ENCODE results near the gene QRFP. TPM values are rescaled to one million over a fixed set of nuclear protein-coding genes. Genes with fewer than 3 reads are reported as not detected.

Gene QRFP
- polyA plus RNA-seq, 1 of the 3 experiments (the other 2 are of a cell fraction) = not detected

DNA sequence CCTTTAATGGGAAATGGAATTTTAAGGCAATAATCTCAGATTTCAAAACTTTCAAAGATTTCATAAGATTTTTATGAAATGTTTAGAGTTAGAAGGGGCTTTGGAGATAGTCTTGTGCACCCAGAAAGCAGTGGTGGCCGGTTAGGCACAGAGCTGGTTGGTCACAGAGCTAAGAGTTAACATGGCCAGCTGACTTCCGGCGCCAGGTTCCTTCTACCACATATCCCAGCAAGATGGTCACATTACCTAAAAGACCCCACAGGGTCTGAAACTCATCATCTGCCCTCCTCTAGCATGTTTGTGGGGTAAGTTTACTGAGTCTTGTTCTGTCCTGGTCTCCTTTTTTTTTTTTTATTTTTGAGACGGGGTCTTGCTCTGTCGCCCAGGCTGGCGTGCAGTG, 19.3 kb downstream of the QRFP start:
- H3K9ac ChIP-seq = no peak overlapping the region
- no peak overlapping the region for H3K4me3 ChIP-seq (ENCODE audit: low read depth in 2 of 2, low read length in 1 of 2)
- 94% methylated on average over 6 of the region's 6 CpGs for WGBS (ENCODE audit: low lambda C conversion rate)
- no peaks in the 10 kb centered on the region for H3K27me3 ChIP-seq (ENCODE audit: insufficient read depth)
- H3K27ac ChIP-seq (ENCODE audit: low read depth in 2 of 2, low read length in 1 of 2) = no peak overlapping the region
- no peak for TF ChIP-seq NRF1 (IDR thresholded peaks at IDR 0.05; ENCODE audit: low read depth, low read length)
- no peak for TF ChIP-seq CHD2 (IDR thresholded peaks at IDR 0.05; ENCODE audit: low read length, partially characterized antibody)
- no peak for TF ChIP-seq TCF12 (IDR thresholded peaks at IDR 0.05)
- TF ChIP-seq SIN3A (IDR thresholded peaks at IDR 0.05; ENCODE audit: borderline replicate concordance, low read depth, low read length) = no peak
- no peak for TF ChIP-seq NFIC (IDR thresholded peaks at IDR 0.05; ENCODE audit: borderline replicate concordance)
- peaks cover 77 to 86% of the 10 kb centered on the region in 2 experiments for H3K36me3 ChIP-seq (replicated peaks in 1 of 2; ENCODE audit: control insufficient read depth in 1 of 2, insufficient read depth in 2 of 2, low read length in 1 of 2)
- H3K9me2 ChIP-seq = no peaks in the 10 kb centered on the region
- H3K4me1 ChIP-seq (ENCODE audit: control insufficient read depth in 1 of 2, insufficient read depth in 2 of 2, low read depth in 1 of 2, low read length in 1 of 2) = no peaks in the 10 kb centered on the region
- ChIA-PET CTCF (interaction anchor here (0.9 to 2.2 kb wide), 4 partner anchors 7 to 163 kb away, joined by 3 to 8 read pairs (median 4); no protein-coding TSS in a partner anchor), POLR2A (no interaction called here)
- no peak for DNase-seq
- H2AFZ ChIP-seq (ENCODE audit: low read depth) = no peak overlapping the region
- peaks cover 28% of the 10 kb centered on the region; the same call in 1 of the 2 replicates for H4K20me1 ChIP-seq (ENCODE audit: insufficient read depth)
- peaks cover 3% of the 10 kb centered on the region for H3F3A ChIP-seq (replicated peaks; ENCODE audit: insufficient read depth)
- H3K4me2 ChIP-seq = no peak overlapping the region
- peaks cover 39% of the 10 kb centered on the region; the same call in 1 of the 2 replicates for H3K79me2 ChIP-seq (ENCODE audit: insufficient read depth)
- no peaks in the 10 kb centered on the region for H3K9me3 ChIP-seq

DNA sequence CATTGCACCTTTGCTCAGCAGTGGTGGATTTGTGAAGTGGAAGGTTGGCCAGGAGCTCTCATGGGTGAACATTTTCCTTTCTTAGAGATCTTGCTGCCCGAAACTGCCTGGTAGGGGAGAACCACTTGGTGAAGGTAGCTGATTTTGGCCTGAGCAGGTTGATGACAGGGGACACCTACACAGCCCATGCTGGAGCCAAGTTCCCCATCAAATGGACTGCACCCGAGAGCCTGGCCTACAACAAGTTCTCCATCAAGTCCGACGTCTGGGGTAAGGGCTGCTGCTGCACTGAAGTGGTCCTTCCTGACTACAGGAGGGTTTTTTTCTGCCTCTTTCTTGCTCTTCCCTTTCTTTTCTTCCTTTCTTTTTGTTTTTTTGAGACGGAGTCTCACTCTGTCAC, 21.8 kb downstream of the QRFP start:
- peaks cover 76 to 81% of the 10 kb centered on the region in 2 experiments for H3K36me3 ChIP-seq (replicated peaks in 1 of 2; ENCODE audit: control insufficient read depth in 1 of 2, insufficient read depth in 2 of 2, low read length in 1 of 2)

More for the DNA sequence above, 21.8 kb downstream of the QRFP start:
- Histone ChIP-seq H2AFZ (ENCODE audit: low read depth) (no peak overlapping the region), H3K27me3 (ENCODE audit: insufficient read depth) (no peaks in the 10 kb centered on the region), H3K79me2 (ENCODE audit: insufficient read depth) (peaks cover 55% of the 10 kb centered on the region), H3K27ac (ENCODE audit: low read depth in 2 of 2, low read length in 1 of 2) (no peak overlapping the region), H3K4me2 (no peak overlapping the region), H4K20me1 (ENCODE audit: insufficient read depth) (peaks cover 53% of the 10 kb centered on the region), H3F3A (replicated peaks; ENCODE audit: insufficient read depth) (peaks cover 4% of the 10 kb centered on the region), H3K9me3 (no peaks in the 10 kb centered on the region), H3K9me2 (no peaks in the 10 kb centered on the region), H3K9ac (no peak overlapping the region), H3K4me1 (ENCODE audit: control insufficient read depth in 1 of 2, insufficient read depth in 2 of 2, low read depth in 1 of 2, low read length in 1 of 2) (no peaks in the 10 kb centered on the region; a peak in 2 of 4 replicates), H3K4me3 (ENCODE audit: low read depth in 2 of 2, low read length in 1 of 2) (no peak overlapping the region)
- CTCF ChIA-PET = interaction anchor here (0.9 kb wide), 1 partner anchor 14 kb away, joined by 3 read pairs; no protein-coding TSS in a partner anchor
- POLR2A ChIA-PET = no interaction called here
- DNase-seq = no peak
- WGBS (ENCODE audit: low lambda C conversion rate) = 96% methylated on average over 4 of the region's 5 CpGs
- TF ChIP-seq TCF12 (IDR thresholded peaks at IDR 0.05) (no peak), FOXJ3 (CRISPR knock-in tag; IDR thresholded peaks at IDR 0.05) (no peak), JUND (IDR thresholded peaks at IDR 0.05) (no peak), FOSL2 (IDR thresholded peaks at IDR 0.05; ENCODE audit: borderline replicate concordance, low read depth) (no peak), YY1 (IDR thresholded peaks at IDR 0.05; ENCODE audit: low read depth) (no peak), RXRA (IDR thresholded peaks at IDR 0.05; ENCODE audit: borderline replicate concordance, low read depth) (no peak), EZH2phosphoT487 (IDR thresholded peaks at IDR 0.05; ENCODE audit: borderline replicate concordance, low read depth) (no peak), POLR2AphosphoS5 (IDR thresholded peaks at IDR 0.05; ENCODE audit: low read depth, low read length) (no peak)
- TF ChIP-seq, protein P1, sequence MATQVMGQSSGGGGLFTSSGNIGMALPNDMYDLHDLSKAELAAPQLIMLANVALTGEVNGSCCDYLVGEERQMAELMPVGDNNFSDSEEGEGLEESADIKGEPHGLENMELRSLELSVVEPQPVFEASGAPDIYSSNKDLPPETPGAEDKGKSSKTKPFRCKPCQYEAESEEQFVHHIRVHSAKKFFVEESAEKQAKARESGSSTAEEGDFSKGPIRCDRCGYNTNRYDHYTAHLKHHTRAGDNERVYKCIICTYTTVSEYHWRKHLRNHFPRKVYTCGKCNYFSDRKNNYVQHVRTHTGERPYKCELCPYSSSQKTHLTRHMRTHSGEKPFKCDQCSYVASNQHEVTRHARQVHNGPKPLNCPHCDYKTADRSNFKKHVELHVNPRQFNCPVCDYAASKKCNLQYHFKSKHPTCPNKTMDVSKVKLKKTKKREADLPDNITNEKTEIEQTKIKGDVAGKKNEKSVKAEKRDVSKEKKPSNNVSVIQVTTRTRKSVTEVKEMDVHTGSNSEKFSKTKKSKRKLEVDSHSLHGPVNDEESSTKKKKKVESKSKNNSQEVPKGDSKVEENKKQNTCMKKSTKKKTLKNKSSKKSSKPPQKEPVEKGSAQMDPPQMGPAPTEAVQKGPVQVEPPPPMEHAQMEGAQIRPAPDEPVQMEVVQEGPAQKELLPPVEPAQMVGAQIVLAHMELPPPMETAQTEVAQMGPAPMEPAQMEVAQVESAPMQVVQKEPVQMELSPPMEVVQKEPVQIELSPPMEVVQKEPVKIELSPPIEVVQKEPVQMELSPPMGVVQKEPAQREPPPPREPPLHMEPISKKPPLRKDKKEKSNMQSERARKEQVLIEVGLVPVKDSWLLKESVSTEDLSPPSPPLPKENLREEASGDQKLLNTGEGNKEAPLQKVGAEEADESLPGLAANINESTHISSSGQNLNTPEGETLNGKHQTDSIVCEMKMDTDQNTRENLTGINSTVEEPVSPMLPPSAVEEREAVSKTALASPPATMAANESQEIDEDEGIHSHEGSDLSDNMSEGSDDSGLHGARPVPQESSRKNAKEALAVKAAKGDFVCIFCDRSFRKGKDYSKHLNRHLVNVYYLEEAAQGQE (IDR thresholded peaks at IDR 0.05; ENCODE audit: low read depth, low read length) = no peak
- TF ChIP-seq, protein P2, sequence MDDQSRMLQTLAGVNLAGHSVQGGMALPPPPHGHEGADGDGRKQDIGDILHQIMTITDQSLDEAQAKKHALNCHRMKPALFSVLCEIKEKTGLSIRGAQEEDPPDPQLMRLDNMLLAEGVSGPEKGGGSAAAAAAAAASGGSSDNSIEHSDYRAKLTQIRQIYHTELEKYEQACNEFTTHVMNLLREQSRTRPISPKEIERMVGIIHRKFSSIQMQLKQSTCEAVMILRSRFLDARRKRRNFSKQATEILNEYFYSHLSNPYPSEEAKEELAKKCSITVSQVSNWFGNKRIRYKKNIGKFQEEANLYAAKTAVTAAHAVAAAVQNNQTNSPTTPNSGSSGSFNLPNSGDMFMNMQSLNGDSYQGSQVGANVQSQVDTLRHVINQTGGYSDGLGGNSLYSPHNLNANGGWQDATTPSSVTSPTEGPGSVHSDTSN (IDR thresholded peaks at IDR 0.05) = no peak
- TF ChIP-seq, protein P3, sequence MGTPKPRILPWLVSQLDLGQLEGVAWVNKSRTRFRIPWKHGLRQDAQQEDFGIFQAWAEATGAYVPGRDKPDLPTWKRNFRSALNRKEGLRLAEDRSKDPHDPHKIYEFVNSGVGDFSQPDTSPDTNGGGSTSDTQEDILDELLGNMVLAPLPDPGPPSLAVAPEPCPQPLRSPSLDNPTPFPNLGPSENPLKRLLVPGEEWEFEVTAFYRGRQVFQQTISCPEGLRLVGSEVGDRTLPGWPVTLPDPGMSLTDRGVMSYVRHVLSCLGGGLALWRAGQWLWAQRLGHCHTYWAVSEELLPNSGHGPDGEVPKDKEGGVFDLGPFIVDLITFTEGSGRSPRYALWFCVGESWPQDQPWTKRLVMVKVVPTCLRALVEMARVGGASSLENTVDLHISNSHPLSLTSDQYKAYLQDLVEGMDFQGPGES (IDR thresholded peaks at IDR 0.05; ENCODE audit: low read depth, low read length) = no peak
- TF ChIP-seq, protein P4, sequence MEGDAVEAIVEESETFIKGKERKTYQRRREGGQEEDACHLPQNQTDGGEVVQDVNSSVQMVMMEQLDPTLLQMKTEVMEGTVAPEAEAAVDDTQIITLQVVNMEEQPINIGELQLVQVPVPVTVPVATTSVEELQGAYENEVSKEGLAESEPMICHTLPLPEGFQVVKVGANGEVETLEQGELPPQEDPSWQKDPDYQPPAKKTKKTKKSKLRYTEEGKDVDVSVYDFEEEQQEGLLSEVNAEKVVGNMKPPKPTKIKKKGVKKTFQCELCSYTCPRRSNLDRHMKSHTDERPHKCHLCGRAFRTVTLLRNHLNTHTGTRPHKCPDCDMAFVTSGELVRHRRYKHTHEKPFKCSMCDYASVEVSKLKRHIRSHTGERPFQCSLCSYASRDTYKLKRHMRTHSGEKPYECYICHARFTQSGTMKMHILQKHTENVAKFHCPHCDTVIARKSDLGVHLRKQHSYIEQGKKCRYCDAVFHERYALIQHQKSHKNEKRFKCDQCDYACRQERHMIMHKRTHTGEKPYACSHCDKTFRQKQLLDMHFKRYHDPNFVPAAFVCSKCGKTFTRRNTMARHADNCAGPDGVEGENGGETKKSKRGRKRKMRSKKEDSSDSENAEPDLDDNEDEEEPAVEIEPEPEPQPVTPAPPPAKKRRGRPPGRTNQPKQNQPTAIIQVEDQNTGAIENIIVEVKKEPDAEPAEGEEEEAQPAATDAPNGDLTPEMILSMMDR (IDR thresholded peaks at IDR 0.05) = no peak
- TF ChIP-seq, protein P5, sequence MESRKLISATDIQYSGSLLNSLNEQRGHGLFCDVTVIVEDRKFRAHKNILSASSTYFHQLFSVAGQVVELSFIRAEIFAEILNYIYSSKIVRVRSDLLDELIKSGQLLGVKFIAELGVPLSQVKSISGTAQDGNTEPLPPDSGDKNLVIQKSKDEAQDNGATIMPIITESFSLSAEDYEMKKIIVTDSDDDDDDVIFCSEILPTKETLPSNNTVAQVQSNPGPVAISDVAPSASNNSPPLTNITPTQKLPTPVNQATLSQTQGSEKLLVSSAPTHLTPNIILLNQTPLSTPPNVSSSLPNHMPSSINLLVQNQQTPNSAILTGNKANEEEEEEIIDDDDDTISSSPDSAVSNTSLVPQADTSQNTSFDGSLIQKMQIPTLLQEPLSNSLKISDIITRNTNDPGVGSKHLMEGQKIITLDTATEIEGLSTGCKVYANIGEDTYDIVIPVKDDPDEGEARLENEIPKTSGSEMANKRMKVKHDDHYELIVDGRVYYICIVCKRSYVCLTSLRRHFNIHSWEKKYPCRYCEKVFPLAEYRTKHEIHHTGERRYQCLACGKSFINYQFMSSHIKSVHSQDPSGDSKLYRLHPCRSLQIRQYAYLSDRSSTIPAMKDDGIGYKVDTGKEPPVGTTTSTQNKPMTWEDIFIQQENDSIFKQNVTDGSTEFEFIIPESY (IDR thresholded peaks at IDR 0.05; ENCODE audit: borderline replicate concordance, low read depth) = no peak

Measured in SK-N-SH (cell line).